NCI-H524 treated with DMSO at 0.1 percent for 48 hours (cell line): ENCODE results near the gene FAM20C.

ENCODE experiments used
- DNase-seq: peaks from one replicate; lab custom pipeline; 2025; lab: John Stamatoyannopoulos, UW

The FAM20C gene

DNA sequence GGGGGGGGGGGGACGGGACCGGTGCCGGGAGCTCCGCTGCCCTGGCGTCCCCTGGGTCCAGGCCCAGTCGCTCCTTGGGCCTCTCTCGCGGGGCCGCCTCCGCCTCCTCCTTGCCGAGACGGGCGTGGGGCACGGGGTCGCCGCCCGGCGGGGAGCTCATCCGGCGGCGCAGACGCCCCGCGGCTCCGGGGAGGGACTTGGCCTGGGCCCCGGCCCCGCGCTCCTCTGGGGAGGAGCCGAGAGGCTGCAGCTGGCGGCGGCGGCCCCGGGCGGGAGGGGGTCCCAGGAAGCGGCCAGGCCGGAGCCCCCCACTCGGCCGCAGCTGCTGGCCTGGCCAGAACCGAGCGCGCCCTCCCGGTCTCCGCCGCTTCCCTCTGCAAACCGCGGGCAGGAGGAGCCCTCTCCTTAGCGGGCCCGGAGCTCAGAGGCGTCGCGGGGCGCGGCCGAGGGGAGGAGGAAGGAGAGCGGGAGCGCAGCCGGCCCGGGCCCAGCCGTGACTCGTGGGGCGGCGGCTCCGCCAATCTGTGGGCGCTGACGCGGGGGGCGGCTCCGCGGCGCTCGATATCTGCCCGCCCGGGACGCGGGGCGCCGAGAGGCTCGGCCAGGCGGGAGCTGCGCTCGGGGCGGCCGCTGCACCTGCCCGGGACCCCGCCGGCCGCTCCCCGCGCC lies at the start of gene FAM20C:
FAM20C (plus strand) TSS at position 591 of the 669 bp plus-strand sequence. CDS start 629 bp downstream, outside the sequence.
- no peak for DNase-seq

GRCh38 chr7:143145-143751 lies 49.1 kb upstream of the FAM20C start:
- no peak for DNase-seq

DNA sequence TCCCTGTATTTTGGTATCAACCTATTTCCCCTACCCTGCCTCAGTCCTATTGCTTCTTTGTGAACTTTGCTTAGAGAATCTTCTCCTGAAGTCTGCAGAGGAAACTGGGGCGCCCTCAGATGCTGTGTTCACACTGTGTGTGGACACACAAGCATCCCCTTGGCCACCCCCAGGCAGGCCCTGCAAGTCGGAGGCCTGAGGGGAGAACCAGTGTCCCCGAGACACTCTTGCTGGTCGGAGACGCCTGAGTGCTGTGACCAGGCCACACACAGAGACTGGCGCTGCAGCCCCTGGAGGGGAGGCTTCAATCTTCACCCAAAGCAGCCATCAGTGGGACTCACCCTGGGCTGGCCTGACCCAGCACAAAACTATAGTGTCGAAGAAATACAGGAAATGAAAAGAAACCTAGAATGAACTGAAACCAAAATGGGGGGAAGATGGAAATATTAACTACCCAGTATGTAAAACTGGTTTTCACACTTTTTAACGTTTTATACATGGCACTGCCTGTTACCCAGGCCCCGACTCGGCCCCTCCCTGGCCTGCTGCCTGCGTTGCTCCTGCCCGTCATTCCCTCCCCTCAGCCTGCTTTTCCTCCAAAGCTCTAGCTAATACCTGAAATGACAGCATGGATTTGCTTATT lies 48.4 kb upstream of the FAM20C start:
- no peak for DNase-seq

DNA sequence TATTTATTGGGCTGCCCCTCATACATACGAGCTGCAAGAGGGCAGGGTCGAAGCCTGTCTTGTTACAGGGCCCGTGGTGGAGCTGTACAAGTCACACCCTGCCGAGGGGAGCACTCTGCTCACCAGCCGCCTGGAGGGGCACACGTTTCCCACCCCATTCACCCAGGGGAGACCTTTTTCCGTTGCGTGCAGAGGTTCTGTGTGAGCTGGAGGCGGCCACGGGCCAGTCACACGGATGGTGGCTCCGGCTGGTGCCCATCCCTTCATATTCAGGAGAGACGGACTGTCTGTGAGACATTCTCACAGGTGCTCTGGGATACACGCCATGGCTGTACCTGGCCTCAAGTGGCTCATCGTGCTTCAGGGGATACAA lies 47.9 kb upstream of the FAM20C start:
- no peak for DNase-seq

- DNase-seq = no peak
These were observed 46.5 kb upstream of the FAM20C start for GRCh38 chr7:145863-146262.

DNA sequence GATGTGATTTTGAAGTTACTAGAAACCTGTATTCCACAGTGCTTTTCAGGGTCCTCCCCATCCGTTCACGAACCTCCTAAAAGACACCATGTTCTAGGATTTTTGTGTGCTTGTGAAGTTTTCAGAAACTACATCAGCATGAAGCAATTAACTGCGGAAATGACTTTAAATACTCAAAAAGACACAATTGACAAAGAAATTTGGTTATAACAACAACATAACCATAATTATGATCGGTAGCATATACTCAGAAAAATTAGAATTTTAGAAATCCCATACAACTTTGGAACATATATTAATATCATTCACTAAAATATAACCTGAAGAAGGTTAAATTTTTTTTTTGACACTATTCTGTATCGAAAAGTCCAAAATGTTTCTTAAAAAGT lies 43.8 kb upstream of the FAM20C start:
- no peak for DNase-seq

DNA sequence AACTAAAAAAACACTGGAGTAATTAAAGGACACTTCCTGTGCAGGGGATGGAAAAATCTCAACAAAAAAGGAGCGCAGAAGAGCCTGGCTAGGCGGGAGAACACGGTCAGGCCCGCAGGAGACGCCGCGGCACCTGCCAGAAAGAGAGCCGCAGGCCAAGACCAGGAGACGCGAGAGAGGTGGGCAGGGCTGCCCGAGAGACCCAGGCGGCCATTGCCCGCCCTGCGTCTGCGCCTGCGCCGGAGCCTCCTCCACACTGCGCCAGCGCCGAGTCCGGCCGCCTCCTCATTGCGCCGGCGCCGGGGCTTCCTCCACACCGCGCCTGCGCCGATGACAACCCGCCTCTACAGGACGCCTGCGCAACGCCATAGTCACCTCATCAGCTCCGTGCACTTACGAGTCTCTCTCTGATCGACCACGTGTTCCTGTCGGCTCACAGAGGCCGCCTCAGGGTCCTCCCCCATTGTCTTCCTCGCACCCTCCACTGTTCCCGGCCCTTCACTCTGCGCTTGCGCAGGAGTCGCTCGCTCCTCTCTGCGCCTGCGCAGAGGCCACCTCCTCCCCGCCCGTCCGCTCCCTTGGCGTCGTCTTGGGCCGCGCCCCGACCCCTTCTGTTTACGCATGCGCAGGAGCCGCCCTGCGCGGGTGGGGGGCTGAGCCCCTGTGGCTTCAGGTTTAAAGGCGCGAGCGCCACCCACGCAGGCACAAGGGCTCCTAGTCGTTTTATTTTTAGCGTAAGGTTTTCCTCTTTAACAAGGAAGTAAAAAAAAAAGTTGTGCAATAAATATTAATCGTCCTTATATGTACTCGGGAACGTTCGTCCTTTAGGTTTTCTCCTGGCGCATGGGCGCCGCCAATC lies 43.2 kb upstream of the FAM20C start:
- peak; percentile 76 for DNase-seq

DNA sequence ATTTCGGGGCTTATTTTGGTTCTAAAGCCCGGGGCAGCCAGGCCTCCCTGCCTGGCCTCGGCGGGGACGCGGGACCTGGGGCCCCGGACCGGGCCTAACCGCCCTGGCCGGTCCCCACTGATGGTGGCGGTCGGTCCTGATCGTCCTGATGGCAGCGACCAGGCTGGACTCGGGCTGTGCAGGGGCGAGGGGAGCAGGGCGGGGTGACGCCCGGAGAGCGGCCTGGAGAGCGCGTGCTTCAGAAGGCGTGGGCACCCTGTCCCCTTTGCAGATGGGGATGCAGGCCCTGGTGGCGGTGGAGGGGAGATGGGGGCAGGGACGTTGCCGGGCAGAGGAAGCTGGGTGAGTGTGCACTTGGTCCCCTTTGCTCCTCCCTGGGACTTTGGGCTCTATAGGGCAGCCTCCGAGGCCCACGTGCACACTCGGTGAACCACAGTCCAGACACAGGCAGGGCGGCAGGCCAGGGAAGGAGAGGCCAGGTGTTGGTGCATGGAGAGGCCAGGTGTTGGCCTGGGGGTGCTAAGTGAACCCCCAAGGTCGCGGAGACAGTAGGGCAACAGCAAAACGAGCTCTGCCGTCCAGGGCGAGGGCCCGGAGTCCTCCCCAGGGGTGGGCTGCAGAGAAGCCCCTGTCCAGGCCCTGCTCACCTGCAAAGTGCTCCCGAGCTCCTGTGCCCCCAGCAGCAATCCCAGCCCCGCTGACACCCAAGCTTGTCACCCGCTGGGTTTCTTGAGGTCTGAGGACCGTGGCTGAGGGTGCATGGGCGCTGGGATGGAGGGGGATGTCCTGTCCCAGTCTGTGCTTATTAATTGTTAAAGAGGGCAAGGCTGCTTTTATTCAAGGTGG lies 42.4 kb upstream of the FAM20C start:
- DNase-seq = no peak

GRCh38 chr7:150811-151221 lies 41.6 kb upstream of the FAM20C start:
- no peak for DNase-seq

DNA sequence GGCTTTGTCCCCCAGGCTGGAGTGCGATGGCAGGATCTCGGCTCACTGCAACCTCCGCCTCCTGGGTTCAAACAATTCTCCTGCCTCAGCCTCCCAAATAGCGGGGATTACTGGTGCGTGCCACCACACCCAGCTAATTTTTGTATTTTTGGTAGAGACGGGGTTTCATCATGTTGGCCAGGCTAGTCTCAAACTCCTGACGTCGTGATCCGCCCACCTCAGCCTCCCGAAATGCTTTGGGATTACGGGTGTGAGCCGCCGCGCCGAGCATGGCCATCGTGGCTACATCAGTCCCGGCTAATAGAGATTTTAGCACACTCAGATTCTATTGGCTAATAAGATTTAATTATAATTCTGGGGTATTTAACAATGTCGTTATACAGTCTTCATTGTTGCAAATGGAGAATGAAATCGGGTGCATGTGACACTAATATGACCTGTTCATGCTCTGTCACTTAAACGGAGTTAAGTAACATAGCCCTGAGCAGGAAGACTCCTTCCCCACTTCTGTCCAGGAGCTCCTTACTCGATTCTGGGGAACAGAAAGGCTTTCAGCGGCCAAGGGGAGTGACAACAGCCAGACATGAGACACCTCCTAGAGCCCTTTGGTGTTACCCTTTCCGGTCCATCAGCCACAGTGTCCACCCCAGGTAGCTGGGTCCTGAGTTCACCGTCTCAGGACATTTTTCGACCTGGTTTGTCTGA lies 40.9 kb upstream of the FAM20C start:
- no peak for DNase-seq

DNA sequence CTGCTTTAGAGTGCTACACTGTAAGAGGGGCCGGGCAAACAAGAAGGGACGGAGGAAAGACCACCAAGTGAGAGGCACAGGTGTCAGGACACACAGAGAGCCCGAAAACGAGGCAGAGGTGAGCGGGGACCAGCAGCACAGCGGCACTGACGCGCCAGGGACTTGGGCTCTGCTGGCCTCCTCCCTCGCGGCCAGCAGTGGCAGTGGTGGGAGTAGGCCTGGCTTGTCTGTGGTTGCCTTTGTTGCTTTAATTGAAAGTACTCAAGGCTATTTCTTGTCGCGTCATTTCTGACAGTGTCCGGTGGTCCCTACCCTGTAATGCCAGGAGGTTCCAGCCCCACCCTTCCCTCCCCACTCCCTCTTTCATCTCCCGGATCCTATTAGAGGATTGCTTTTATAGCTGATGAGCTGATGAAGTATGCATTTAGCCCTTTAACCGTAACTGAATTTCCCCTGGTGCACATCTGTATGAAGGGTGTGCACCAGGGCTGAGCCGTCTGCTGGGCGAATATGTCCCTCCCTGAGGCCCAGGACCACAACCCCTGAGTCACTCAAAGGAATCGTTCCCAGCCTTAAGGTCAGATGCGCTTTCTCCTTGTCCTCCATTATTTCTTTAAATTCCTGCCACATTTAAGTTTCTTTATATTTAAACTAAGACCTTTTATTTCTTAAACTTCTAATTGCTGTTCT lies 39.5 kb upstream of the FAM20C start:
- DNase-seq = no peak

GRCh38 chr7:153604-154003 lies 38.8 kb upstream of the FAM20C start:
- DNase-seq = no peak

DNA sequence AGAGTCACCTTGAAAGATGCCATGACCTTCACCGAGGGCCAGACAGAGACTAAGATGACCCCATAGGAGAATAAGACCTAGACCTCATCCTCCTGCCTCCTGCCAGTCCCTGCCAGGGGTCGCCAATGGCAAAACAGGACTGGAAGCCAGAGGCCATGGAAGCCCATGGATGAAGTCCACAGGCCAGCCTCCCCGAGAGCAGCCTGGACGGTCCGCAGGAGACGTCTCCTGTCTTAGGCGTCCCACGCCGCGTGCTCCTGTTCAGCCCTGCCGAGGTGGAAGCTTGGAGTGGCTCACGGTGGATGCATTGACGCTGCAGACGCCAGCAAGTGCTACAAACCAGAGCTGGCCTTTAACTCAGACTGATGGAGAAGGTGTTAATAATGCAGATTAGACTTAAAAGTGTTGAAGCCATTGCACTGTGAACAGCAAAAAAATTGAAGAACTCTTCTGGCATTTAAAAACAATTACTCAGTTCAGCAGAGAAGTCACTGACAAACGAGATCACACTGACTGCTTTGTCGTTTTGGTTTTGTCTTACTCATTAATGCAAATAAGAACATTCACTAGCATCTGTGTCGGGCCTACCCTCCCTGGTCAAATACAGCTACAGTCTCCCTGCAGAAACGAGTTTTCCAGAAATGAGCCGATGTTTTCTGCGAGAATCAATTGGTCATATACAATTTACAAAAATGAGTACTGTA lies 38.1 kb upstream of the FAM20C start:
- DNase-seq = no peak

DNA sequence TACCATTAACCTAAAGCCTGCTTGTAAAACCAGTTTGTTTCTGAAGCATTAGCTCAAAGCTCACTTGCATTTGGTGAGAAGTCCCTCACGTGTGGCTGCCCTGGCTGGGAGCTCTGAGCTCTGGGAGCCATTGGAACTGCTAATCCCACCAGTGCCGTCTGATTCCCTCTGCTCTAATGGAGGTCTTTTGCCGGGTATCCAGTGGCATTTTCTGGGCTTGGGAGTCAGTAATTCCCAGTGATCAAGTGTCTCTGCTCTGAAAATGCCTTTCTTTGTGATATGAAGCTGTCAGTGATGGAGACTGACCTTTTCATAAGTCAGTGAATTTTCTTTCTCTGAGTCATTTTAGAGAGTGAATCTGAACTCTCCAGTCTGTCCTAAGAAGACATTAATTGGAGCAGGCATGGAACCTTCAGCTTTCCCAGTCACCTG lies 36.9 kb upstream of the FAM20C start:
- no peak for DNase-seq

- no peak for DNase-seq
These were observed 36.0 kb upstream of the FAM20C start for GRCh38 chr7:156111-157007.

DNA sequence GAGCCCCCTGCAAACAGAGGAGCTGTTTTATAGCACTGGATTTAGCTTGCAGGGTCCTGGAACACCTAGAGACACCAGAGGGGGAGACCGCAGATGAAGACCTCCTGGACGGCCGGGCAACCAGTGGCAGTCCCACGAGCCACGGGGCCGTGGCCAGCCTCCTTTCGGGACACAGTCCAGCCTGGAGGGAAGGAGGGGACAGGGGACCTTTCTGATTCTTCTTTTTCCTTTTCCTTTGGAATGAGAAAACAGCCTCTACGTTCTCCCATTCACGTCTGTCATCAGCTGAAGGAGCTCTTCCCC lies 35.4 kb upstream of the FAM20C start:
- DNase-seq = no peak

GRCh38 chr7:157771-158625 lies 34.4 kb upstream of the FAM20C start:
- peak; percentile 35 for DNase-seq

DNA sequence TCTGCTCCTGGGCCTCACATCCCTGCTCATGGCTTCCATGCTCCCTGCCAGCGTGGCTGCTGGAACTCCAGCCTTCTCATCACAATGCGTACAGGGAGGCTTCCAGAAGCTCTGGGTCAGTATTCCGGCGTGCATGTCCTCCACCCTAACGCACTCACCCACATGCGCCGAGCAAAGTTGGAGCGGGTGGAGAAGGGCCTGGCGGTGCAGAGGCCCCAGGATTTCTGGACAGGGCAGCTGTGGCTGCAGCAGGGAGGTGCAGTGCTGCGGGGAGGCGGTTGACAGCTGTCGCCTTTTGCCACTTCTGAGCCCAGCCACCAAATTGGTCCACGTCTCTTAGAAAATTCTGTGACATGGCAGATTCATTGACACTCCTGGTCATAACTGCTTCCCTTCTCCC lies 33.6 kb upstream of the FAM20C start:
- no peak for DNase-seq
